GM21576 (cell line): Measurements from ENCODE around the gene DMBT1.
"Not testable (repeated sequence)": the region's sequence is repeated elsewhere in the genome, so short reads cannot be mapped to it uniquely, and the experiment has no call there.

ENCODE experiments used
- ATAC-seq: cut with Tn5 transposase; IDR thresholded peaks from one replicate; pipeline ENCODE4 v1.9.1; 2021; ENCODE audit warnings: mild to moderate bottlenecking, moderate library complexity; ENCODE audit not compliant: unreplicated experiment

Gene DMBT1

GRCh38 chr10:122577311-122577885 is 16.8 kb downstream of the DMBT1 start:
- ATAC-seq, result no peak

GRCh38 chr10:122586070-122586469 is 25.5 kb downstream of the DMBT1 start:
- ATAC-seq, result not testable (repeated sequence)

- ATAC-seq, result no peak
Measured at GRCh38 chr10:122587098-122587760, 26.7 kb downstream of the DMBT1 start.

- no peak for ATAC-seq
Measured at GRCh38 chr10:122588381-122588780, 27.8 kb downstream of the DMBT1 start.

GRCh38 chr10:122590153-122590552 is 29.6 kb downstream of the DMBT1 start:
- no peak for ATAC-seq

- no peak for ATAC-seq
Measured at GRCh38 chr10:122591736-122592135, 31.2 kb downstream of the DMBT1 start.

GRCh38 chr10:122592161-122592560 is 31.6 kb downstream of the DMBT1 start:
- no peak for ATAC-seq

GRCh38 chr10:122617476-122618270 is 57.1 kb downstream of the DMBT1 start:
- no peak for ATAC-seq

GRCh38 chr10:122618461-122619165 is 58.1 kb downstream of the DMBT1 start:
- no peak for ATAC-seq

GRCh38 chr10:122620961-122621360 is 60.4 kb downstream of the DMBT1 start:
- ATAC-seq, result not testable (repeated sequence)

GRCh38 chr10:122624546-122624945 is 64.0 kb downstream of the DMBT1 start:
- no peak for ATAC-seq

GRCh38 chr10:122630526-122630925 is 70.0 kb downstream of the DMBT1 start:
- no peak for ATAC-seq

- no peak for ATAC-seq
Measured at GRCh38 chr10:122632031-122632430, 71.5 kb downstream of the DMBT1 start.

GRCh38 chr10:122632576-122632975 is 72.0 kb downstream of the DMBT1 start:
- ATAC-seq, result no peak

GRCh38 chr10:122636953-122637352 is 76.4 kb downstream of the DMBT1 start:
- no peak for ATAC-seq

GRCh38 chr10:122637376-122637775 is 76.8 kb downstream of the DMBT1 start:
- no peak for ATAC-seq

- ATAC-seq, result no peak
Measured at GRCh38 chr10:122638106-122638505, 77.6 kb downstream of the DMBT1 start.

- no peak for ATAC-seq
Measured at GRCh38 chr10:122639801-122640200, 79.2 kb downstream of the DMBT1 start.

GRCh38 chr10:122640921-122641320 is 80.4 kb downstream of the DMBT1 start:
- no peak for ATAC-seq

GRCh38 chr10:122642726-122643605 is 82.4 kb downstream of the DMBT1 start:
- ATAC-seq, result no peak
